Measurements from ENCODE around the gene SLC22A7.

SLC22A7 gene

GRCh38 chr6:43269273-43270007 is 28.6 kb upstream of the SLC22A7 start (continued):
- TF ChIP-seq ZNF335 (tag by site-specific recombination; conservative IDR thresholded peaks at IDR 0.05) (peak; percentile 87), ZNF510 (tag by site-specific recombination; IDR thresholded peaks at IDR 0.05; ENCODE audit: insufficient replicate concordance) (no peak), ZBTB17 (tag by site-specific recombination; IDR thresholded peaks at IDR 0.05) (peak; percentile 13; the same call in 1 of the 2 replicates), ZNF548 (tag by site-specific recombination; IDR thresholded peaks at IDR 0.05) (no peak), ZNF501 (tag by site-specific recombination; IDR thresholded peaks at IDR 0.05) (no peak), HIC1 (tag by site-specific recombination; IDR thresholded peaks at IDR 0.05) (0 out of 2 replicates have a peak, but pooled peaks have one; percentile 9), PATZ1 (tag by site-specific recombination; IDR thresholded peaks at IDR 0.05) (no peak), BCL11B (tag by site-specific recombination; IDR thresholded peaks at IDR 0.05; ENCODE audit: low read depth) (no peak), ZNF175 (tag by site-specific recombination; IDR thresholded peaks at IDR 0.05) (no peak), ZNF26 (tag by site-specific recombination; IDR thresholded peaks at IDR 0.05) (no peak), KLF1 (tag by site-specific recombination; IDR thresholded peaks at IDR 0.05) (peak; percentile 61), ZNF133 (tag by site-specific recombination; IDR thresholded peaks at IDR 0.05) (no peak), ZNF324 (tag by site-specific recombination; IDR thresholded peaks at IDR 0.05) (no peak), SP2 (tag by site-specific recombination; IDR thresholded peaks at IDR 0.05) (peak; percentile 69), ZXDB (tag by site-specific recombination; IDR thresholded peaks at IDR 0.05) (peak; percentile 92), INSM2 (tag by site-specific recombination; IDR thresholded peaks at IDR 0.05) (no peak), KLF9 (tag by site-specific recombination; IDR thresholded peaks at IDR 0.05; ENCODE audit: low read depth) (peak; percentile 52; the same call in 1 of the 2 replicates), ZEB2 (tag by site-specific recombination; IDR thresholded peaks at IDR 0.05) (0 out of 2 replicates have a peak, but pooled peaks have one; percentile 24), TRIM28 (IDR thresholded peaks at IDR 0.05; ENCODE audit: borderline replicate concordance, low read length) (no peak), ZNF626 (tag by site-specific recombination; IDR thresholded peaks at IDR 0.05) (no peak), KLF16 (tag by site-specific recombination; IDR thresholded peaks at IDR 0.05) (no peak), ZFHX2 (tag by site-specific recombination; conservative IDR thresholded peaks at IDR 0.05) (peak; percentile 66), ZNF701 (tag by site-specific recombination; IDR thresholded peaks at IDR 0.05) (no peak), GLIS2 (tag by site-specific recombination; IDR thresholded peaks at IDR 0.05) (peak; percentile 60; the same call in 1 of the 2 replicates), ZNF341 (tag by site-specific recombination; IDR thresholded peaks at IDR 0.05; ENCODE audit: low read depth) (no peak), ZNF202 (tag by site-specific recombination; IDR thresholded peaks at IDR 0.05; ENCODE audit: borderline replicate concordance) (no peak)
- TF ChIP-seq, protein P1, sequence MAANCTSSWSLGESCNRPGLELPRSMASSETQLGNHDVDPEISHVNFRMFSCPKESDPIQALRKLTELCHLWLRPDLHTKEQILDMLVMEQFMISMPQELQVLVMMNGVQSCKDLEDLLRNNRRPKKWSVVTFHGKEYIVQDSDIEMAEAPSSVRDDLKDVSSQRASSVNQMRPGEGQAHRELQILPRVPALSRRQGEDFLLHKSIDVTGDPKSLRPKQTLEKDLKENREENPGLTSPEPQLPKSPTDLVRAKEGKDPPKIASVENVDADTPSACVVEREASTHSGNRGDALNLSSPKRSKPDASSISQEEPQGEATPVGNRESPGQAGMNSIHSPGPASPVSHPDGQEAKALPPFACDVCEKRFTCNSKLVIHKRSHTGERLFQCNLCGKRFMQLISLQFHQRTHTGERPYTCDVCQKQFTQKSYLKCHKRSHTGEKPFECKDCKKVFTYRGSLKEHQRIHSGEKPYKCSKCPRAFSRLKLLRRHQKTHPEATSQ (tag by site-specific recombination; IDR thresholded peaks at IDR 0.05) = 0 out of 2 replicates have a peak, but pooled peaks have one; percentile 58
- TF ChIP-seq, protein P2, sequence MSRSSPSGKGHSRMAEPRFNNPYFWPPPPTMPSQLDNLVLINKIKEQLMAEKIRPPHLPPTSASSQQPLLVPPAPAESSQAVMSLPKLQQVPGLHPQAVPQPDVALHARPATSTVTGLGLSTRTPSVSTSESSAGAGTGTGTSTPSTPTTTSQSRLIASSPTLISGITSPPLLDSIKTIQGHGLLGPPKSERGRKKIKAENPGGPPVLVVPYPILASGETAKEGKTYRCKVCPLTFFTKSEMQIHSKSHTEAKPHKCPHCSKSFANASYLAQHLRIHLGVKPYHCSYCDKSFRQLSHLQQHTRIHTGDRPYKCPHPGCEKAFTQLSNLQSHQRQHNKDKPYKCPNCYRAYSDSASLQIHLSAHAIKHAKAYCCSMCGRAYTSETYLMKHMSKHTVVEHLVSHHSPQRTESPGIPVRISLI (tag by site-specific recombination; IDR thresholded peaks at IDR 0.05) = no peak
- TF ChIP-seq, protein P3, sequence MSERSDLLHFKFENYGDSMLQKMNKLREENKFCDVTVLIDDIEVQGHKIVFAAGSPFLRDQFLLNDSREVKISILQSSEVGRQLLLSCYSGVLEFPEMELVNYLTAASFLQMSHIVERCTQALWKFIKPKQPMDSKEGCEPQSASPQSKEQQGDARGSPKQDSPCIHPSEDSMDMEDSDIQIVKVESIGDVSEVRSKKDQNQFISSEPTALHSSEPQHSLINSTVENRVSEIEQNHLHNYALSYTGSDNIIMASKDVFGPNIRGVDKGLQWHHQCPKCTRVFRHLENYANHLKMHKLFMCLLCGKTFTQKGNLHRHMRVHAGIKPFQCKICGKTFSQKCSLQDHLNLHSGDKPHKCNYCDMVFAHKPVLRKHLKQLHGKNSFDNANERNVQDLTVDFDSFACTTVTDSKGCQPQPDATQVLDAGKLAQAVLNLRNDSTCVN (tag by site-specific recombination; optimal IDR thresholded peaks at IDR 0.05) = peak; percentile 21

Measured in HEK293 (cell line).